ENCODE data around the gene EEF1A2.
A peak's percentile ranks its signal among the peaks of the same experiment; 100 is the strongest.

Gene EEF1A2

GRCh38 chr20:63520934-63521601 lies 22.2 kb upstream of the EEF1A2 start:
- peaks cover 13% of the 10 kb centered on the region for H3K36me3 ChIP-seq (ENCODE audit: control insufficient read depth, insufficient read depth, low read length)
- peak overlapping the region; percentile 90 for H3K4me3 ChIP-seq (replicated peaks; ENCODE audit: low read depth, low read length)
- TF ChIP-seq CTCF (IDR thresholded peaks at IDR 0.05; ENCODE audit: insufficient read depth, low read length, poor library complexity, severe bottlenecking) = peak; percentile 28
- H3K27me3 ChIP-seq (replicated peaks; ENCODE audit: control insufficient read depth, insufficient read depth, low read length) = no peaks in the 10 kb centered on the region
- DNase-seq (ENCODE audit: extremely low read depth, insufficient read length) = peak; percentile 85

DNA sequence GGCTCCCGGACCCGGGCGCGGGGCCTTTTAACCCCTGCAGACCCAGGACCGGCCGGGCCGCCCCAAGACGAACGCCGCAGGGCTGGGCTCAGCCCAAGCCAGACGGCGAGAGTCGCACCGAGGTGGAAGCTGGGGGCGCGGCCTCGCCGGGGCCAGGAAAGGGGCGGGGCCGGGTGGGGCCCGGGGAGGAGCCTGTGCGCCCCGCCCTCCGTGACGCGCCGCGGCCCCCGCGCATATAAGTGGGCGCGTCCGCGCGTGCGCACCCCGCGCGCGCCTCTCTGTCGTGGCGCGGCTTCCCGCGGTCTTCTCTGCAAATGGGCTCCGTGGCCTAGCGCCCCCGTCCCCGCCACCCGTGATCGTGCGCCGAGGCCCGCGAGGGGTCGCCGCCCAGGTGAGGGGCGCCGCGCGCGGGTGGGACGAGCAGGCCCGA lies 21.6 kb upstream of the EEF1A2 start, which contains the start of gene PPDPF:
Gene PPDPF (plus strand): TSS at position 262 of the 430 bp plus-strand sequence. CDS start 544 bp downstream, outside the sequence.
- no peaks in the 10 kb centered on the region for H3K27me3 ChIP-seq (replicated peaks; ENCODE audit: control insufficient read depth, insufficient read depth, low read length)
- peak; percentile 87 for DNase-seq (ENCODE audit: extremely low read depth, insufficient read length)
- peak within 1 kb of the TSS; percentile 90 for H3K4me3 ChIP-seq (replicated peaks; ENCODE audit: low read depth, low read length)
- H3K36me3 ChIP-seq (ENCODE audit: control insufficient read depth, insufficient read depth, low read length) = peaks cover 13% of the 10 kb centered on the region
- no peak for TF ChIP-seq CTCF (IDR thresholded peaks at IDR 0.05; ENCODE audit: insufficient read depth, low read length, poor library complexity, severe bottlenecking)

- TF ChIP-seq CTCF (IDR thresholded peaks at IDR 0.05; ENCODE audit: insufficient read depth, low read length, poor library complexity, severe bottlenecking) = no peak
- no peaks in the 10 kb centered on the region for H3K27me3 ChIP-seq (replicated peaks; ENCODE audit: control insufficient read depth, insufficient read depth, low read length)
- H3K4me3 ChIP-seq (replicated peaks; ENCODE audit: low read depth, low read length) = peak overlapping the region; percentile 90
- H3K36me3 ChIP-seq (ENCODE audit: control insufficient read depth, insufficient read depth, low read length) = peaks cover 13% of the 10 kb centered on the region
- DNase-seq (ENCODE audit: extremely low read depth, insufficient read length) = peak; percentile 77
These were observed 21.0 kb upstream of the EEF1A2 start for GRCh38 chr20:63519668-63520503.

DNA sequence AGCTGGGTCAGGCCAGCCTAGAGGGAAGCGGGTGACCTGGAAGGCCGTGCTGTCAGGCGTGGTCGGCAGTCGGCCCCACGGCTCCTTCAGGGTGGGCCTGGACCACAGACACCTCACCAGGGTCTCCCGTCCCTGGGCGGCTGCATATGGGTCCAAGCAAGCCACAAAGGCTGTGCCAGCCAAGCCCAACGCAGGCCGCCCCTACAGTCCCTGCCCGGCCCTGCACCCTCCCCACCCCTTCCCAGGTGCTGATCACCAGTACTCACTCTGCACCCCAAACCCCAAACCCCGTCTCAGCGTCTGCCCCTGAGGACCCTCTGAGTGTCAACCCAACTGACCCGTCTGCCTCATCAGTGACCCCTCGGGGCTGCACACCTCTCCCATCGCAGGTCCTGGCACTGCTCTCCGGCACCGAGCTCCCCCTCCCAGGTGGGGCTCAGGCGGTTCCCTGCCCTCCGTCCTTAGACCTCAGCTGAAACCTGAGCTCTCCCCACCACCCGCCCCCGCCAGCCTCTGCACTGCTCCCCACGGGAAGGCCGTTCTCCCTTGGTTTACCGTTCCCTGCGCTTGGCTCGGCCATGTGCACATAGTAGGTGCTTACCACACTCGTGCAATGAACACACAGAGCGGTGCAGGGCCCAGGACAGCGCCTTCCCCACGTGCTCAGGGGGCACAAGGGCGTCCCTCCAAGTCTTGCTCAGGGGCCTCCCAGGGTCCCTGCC lies 20.2 kb upstream of the EEF1A2 start:
- Histone ChIP-seq H3K4me3 (replicated peaks; ENCODE audit: low read depth, low read length) (peak overlapping the region; percentile 90), H3K36me3 (ENCODE audit: control insufficient read depth, insufficient read depth, low read length) (peaks cover 13% of the 10 kb centered on the region), H3K27me3 (replicated peaks; ENCODE audit: control insufficient read depth, insufficient read depth, low read length) (no peaks in the 10 kb centered on the region)
- TF ChIP-seq CTCF (IDR thresholded peaks at IDR 0.05; ENCODE audit: insufficient read depth, low read length, poor library complexity, severe bottlenecking) = no peak
- DNase-seq (ENCODE audit: extremely low read depth, insufficient read length) = peak; percentile 14

DNA sequence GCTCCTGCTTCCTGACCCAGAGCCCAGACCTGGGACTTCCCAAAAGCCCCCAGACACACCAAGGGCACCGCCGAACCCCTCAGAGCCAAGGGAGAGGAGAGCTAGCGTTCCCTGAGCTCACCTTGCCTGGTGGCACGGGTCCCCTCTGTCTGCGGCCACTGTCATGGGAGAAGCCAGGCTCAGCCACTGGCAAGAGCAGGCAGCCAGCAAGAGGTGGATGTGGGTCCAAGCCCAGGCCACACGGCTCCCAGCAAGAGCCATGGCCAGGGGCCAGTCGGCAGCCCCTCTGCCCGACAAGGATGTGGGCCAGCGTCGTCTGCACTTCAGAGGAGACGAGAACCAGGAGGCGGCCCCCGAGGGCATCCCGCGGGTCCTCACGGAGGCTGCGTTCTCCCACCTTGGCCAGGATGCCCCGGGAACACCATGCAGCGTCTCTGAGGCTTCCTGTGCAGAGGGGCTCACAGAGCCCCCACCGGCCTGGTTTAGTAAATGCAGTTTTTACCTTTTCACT lies 19.5 kb upstream of the EEF1A2 start:
- H3K4me3 ChIP-seq (replicated peaks; ENCODE audit: low read depth, low read length) = no peak overlapping the region
- peaks cover 11% of the 10 kb centered on the region for H3K36me3 ChIP-seq (ENCODE audit: control insufficient read depth, insufficient read depth, low read length)
- TF ChIP-seq CTCF (IDR thresholded peaks at IDR 0.05; ENCODE audit: insufficient read depth, low read length, poor library complexity, severe bottlenecking) = no peak
- DNase-seq (ENCODE audit: extremely low read depth, insufficient read length) = peak; percentile 10
- no peaks in the 10 kb centered on the region for H3K27me3 ChIP-seq (replicated peaks; ENCODE audit: control insufficient read depth, insufficient read depth, low read length)
